ENCODE data around the gene AFDN.

GRCh38 chr6:167794161-167795157, 32.3 kb upstream of the AFDN start:
- TF ChIP-seq CTCF (IDR thresholded peaks at IDR 0.05) (no peak), EZH2 (IDR thresholded peaks at IDR 0.05) (no peak)

All from neural progenitor cell (in vitro differentiated cells).